Stimulated activated CD8-positive, alpha-beta memory T cell treated with anti-CD3 and anti-CD28 coated beads, Interleukin-4, amount 100 ng/mL, for 48 hours (primary cell): ENCODE data around the gene HMGCLL1.

Source experiments
- DNase-seq: peaks from one replicate; pipeline ENCODE4 v3.0.0-alpha.2; 2020

HMGCLL1 gene

GRCh38 chr6:55438203-55438602, 140.8 kb downstream of the HMGCLL1 start:
- no peak for DNase-seq

- no peak for DNase-seq
Observed at GRCh38 chr6:55437141-55437540, 141.9 kb downstream of the HMGCLL1 start.

DNA sequence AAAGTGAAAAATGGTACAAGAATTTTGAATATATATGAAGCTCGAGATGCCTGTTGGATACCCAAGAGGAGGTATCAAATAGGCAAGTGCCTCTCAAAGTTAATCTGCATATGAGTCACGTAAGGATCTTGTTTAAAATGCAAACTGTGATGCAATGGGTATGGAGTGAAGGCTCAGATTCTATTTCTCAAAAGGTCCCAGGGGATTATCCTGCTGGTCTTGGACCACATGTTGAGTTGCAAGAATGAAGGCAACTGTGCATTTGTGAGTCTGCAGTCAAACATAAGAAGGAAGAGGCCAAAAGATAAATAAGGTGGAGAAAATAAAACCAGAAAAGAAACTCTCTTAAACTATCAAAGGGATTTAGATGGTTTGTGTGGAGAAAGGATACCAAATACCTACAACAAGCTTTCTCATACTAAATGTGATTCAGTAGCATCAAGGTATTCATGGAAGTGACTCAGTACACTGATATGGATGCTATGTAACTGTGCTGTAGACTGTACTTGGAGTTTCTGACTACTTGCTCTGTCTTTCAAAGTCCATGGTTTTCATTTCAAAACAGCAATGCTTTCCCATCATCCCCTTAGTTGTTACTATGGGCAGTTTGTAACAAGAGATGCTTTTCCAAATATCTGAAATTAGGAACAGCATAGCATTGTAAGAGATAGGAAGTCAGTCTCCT, 145.4 kb downstream of the HMGCLL1 start:
- no peak for DNase-seq

DNA sequence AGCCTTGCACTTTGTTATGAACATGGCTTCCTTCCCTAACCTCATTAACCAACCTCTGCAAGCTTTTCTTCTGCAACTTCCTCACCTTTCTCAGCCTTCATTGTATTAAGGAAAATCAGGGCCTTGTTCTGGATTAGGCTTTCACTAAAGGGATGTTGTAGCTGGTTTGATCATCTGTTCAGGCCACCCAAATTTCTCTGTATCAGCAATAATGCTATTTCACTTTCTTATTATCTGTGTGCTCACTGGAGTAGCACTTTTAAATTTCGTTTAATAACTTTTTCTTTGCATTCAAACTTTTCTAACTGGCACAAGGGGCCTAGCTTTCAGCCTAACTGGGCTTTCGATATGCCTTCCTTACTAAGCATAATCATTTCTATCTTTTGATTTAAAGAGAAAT, 155.1 kb downstream of the HMGCLL1 start:
- DNase-seq, result no peak

- no peak for DNase-seq
Observed at GRCh38 chr6:55410674-55411073, 168.3 kb downstream of the HMGCLL1 start.

DNA sequence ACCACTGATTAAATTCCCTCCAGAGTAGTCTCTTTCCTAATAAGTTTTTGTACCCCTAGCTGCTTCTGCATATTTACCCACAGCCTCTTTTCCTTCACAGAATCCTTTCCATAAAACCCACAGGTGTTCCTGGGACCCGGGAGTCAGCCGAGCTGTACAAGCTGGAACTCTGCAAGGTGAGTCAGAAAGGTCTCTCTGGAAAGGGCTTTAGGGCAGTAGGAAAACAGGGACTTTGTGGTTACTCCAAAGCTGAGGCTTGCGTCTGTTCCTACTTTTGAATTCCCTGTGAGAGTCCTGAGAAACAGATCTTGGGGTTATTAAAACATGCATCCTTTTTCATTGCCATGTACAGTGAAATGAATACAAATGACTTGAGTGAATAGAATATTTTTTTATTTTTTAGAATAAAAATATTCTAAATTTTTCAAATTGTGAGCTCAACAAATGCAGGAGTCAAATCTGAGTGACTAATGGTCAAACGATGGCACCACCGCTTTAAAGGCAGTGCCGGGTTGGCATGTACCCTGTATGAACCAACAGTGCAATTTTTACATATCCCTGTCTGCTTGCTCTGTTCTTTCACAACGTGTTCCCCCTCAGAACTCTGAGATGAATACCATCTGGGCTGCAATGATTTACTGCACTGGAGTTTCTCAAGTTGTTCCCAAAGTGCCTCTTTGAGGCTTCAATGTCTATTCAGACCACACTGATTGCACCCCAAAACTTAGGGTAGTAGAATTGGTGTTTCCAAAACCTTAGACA, 173.3 kb downstream of the HMGCLL1 start:
- no peak for DNase-seq

DNA sequence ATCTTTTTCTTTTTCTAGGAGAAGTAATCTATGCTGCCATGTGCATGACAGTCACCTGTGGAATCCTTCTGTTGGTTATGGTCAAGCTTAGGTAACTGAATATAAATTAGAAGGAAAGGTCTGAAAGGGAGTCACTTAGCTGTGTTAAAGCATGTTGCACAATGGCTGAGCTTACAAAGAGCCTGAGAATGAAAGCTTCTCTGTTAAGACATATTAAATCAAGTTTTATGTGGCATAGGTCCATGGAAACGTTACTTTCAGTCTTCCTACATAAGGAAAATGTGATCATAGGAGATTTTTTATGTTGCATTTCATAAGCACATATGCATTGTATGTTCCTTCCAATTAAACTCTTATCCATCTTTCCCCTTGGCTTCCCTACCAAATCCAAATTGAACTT, 179.6 kb downstream of the HMGCLL1 start:
- DNase-seq, result no peak

DNA sequence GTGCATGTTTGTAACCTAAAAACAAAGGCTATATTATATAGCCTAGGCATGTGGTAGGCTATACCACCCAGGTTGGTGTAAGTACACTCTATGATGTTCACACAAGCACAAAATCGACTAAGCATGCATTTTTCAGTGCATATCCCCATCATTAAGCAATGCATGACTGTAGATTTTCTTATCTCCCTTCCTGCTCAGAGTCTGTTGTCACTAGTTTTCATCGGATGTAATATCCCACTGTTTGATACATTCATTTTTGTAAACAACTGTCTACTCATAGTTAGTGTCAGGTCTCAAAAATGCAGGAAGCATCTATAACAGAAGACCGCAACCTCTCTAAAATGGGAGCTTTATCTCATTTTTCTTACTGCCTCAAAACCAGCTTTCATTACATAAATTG, 181.0 kb downstream of the HMGCLL1 start:
- DNase-seq, result no peak

DNA sequence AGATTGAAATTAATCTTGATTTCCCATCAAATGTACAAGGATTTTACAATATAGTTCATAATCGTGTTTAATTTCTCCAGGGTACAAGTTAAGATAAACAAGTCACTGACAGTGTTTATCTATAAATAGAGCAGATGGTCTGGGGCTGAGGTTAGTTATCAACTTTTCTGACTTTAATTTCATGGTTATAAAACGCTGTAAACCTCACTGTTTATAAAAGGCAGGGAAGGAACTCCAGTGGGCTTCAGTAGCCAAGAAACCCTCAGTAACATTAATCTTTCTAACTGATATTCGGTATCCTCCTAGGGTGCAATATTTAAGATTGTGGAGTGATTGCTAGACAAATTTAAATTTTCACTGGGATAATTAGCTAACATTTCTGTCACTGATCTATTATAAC, 183.1 kb downstream of the HMGCLL1 start:
- no peak for DNase-seq

- no peak for DNase-seq
Observed at GRCh38 chr6:55388211-55388610, 190.8 kb downstream of the HMGCLL1 start.
